AG04450 (cell line): ENCODE measurements around the gene MYH14. TPM values are rescaled to one million over a fixed set of nuclear protein-coding genes. Genes with fewer than 3 reads are reported as not detected.

Source experiments
- CTCF ChIA-PET: fragments of 300-600, 350-600 bp; formaldehyde crosslinking; extraction: SDS; loops from one replicate; lab custom pipeline; 2022; ENCODE audit warnings: antibody characterized with exemption, inconsistent platforms; lab: Charles Lee
- POLR2A ChIA-PET: fragments of 350-600 bp; formaldehyde crosslinking; extraction: SDS; loops from one replicate; lab custom pipeline; 2021; ENCODE audit warnings: antibody characterized with exemption, inconsistent platforms; lab: Yijun Ruan, JAX
- DNase-seq: peaks from one replicate; pipeline ENCODE4 v3.0.0-alpha.2; 2011; ENCODE audit warnings: low read depth, low spot score
- H3K27ac ChIP-seq: one replicate; pipeline ENCODE4 v1.5.1; 2012; ENCODE audit warnings: low read depth, low read length, control low read depth
- H3K27me3 ChIP-seq: one replicate; pipeline ENCODE4 v1.6.0; 2012; ENCODE audit warnings: low read length; ENCODE audit not compliant: control insufficient read depth, insufficient read depth
- H3K4me3 ChIP-seq: 2 replicates; pipeline ENCODE4 v1.5.1; 2011; ENCODE audit warnings: mild to moderate bottlenecking, low read depth, low read length, control low read depth
- H3K9me3 ChIP-seq: 2 replicates; pipeline ENCODE4 v1.5.1; 2012; ENCODE audit warnings: low read length; ENCODE audit not compliant: control insufficient read depth, insufficient read depth
- CTCF ChIP-seq: IDR thresholded peaks from 2 replicates; pipeline ENCODE4 v1.5.1; 2011; ENCODE audit warnings: low read depth, low read length, control low read depth, inconsistent platforms
- polyA plus RNA-seq: library from polyadenylated mRNA; depleted of rRNA; stranded (reverse); fragments of >200 nt; gene quantifications from 2 replicates; pipeline ENCODE4 v1.2.3, GENCODE V29; 2011

The MYH14 gene
- polyA plus RNA-seq, 1 experiment, result not detected

DNA sequence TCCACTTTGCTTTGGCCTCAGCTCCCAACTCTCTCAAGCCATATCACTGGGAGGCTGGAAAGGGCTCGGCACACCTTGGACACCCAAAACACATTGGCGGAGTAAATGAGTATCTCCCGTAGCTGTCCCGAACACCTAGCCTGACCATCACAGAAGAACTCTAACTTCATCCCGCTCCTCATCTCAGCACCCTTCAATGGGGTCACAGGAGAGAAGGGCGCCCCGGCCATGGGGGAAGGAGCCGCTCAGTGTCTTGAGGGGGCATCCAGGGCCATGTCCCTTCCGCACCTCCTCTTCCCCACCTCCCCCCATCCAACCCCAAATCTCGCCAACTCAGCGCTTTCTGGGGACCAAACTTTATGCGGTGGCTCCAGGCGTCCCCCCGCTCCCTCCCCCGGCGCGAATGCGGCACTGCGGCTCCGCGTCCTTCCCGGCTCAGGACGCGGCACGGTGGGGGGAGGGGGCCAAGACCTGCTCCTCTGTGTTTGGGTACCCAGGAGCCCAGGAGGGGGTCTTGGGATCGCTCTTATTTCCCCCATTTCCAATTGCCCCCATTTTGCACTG is 122.8 kb downstream of the MYH14 start:
- Histone ChIP-seq H3K27ac (no peak overlapping the region), H3K27me3 (peaks cover 41% of the 10 kb centered on the region), H3K9me3 (peaks cover 19% of the 10 kb centered on the region), H3K4me3 (no peak overlapping the region)
- CTCF ChIA-PET, result no interaction called here
- POLR2A ChIA-PET, result no interaction called here
- DNase-seq, result no peak
- TF ChIP-seq CTCF, result no peak

GRCh38 chr19:50327013-50327412 is 123.6 kb downstream of the MYH14 start:
- TF ChIP-seq CTCF, result no peak
- Histone ChIP-seq H3K9me3 (peaks cover 19% of the 10 kb centered on the region), H3K4me3 (no peak overlapping the region), H3K27me3 (peaks cover 45% of the 10 kb centered on the region), H3K27ac (no peak overlapping the region)
- ChIA-PET CTCF (no interaction called here), POLR2A (no interaction called here)
- DNase-seq, result no peak

GRCh38 chr19:50327461-50328223 is 124.2 kb downstream of the MYH14 start:
- ChIA-PET CTCF (interaction anchor here (1.6 kb wide), 1 partner anchor 41 kb away, joined by 5 read pairs; no protein-coding TSS in a partner anchor), POLR2A (no interaction called here)
- Histone ChIP-seq H3K27ac (no peak overlapping the region), H3K27me3 (peaks cover 51% of the 10 kb centered on the region), H3K9me3 (peaks cover 19% of the 10 kb centered on the region), H3K4me3 (no peak overlapping the region)
- no peak for DNase-seq
- TF ChIP-seq CTCF, result no peak

DNA sequence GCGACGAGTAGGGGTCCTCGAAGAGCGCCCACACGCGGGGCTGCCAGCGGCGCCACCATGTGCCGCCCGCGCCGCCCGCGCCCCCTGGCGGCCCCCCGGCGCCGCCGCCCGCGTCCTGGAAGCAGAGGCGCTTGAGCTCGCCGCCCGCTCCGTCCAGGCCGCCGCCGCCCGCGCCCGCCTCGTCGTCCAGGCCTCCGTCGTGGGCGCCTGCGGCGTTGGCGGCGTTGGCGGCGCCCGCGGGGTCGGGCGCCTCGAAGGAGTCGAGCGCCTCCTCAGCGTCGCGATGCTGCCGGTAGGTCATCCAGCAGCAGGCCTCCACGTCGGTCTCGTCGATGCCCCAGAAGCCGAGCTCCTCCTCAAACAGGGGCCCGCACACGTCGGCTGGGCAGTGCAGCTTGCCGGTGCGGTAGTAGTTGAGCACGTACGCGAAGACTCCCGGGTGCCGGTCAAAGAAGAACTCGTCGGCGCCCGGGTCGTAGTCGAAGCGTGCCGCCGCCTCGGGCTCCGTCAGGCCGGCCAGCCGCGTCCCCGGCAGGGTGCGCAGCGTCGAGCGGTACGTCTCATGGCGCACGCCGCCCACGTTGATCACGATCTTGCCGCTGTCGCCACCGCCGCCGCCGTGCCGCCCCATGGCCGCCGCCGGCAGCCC is 124.9 kb downstream of the MYH14 start:
- POLR2A ChIA-PET, result no interaction called here
- CTCF ChIA-PET, result interaction anchor here (1.6 kb wide), 1 partner anchor 41 kb away, joined by 5 read pairs; no protein-coding TSS in a partner anchor
- no peak for DNase-seq
- TF ChIP-seq CTCF, result no peak
- Histone ChIP-seq H3K4me3 (no peak overlapping the region), H3K9me3 (peaks cover 23% of the 10 kb centered on the region), H3K27me3 (peaks cover 55% of the 10 kb centered on the region), H3K27ac (no peak overlapping the region)

GRCh38 chr19:50328873-50329145 is 125.4 kb downstream of the MYH14 start:
- Histone ChIP-seq H3K9me3 (peaks cover 26% of the 10 kb centered on the region), H3K4me3 (no peak overlapping the region), H3K27ac (no peak overlapping the region), H3K27me3 (peaks cover 55% of the 10 kb centered on the region)
- no peak for TF ChIP-seq CTCF
- ChIA-PET POLR2A (no interaction called here), CTCF (interaction anchor here (0.6 to 1.6 kb wide), 2 partner anchors 40 to 399 kb away, joined by 4 to 5 read pairs; no protein-coding TSS in a partner anchor)
- no peak for DNase-seq
